DMS 273 treated with DMSO at 0.1 percent for 48 hours (cell line): ENCODE data around the gene BET1.
"Not testable (repeated sequence)": the region's sequence is repeated elsewhere in the genome, so short reads cannot be mapped to it uniquely, and the experiment has no call there.

Experiments used
- DNase-seq: peaks from one replicate; lab custom pipeline; 2025; lab: John Stamatoyannopoulos, UW

BET1 gene

GRCh38 chr7:94004024-94004951, at the start of gene BET1:
Gene BET1 (minus strand): TSS chr7:94004355. CDS start chr7:94004216, 139 bp downstream.
- DNase-seq: peak; percentile 93

- DNase-seq: no peak
These were observed 49.4 kb upstream of the BET1 start for GRCh38 chr7:94053532-94053931.

GRCh38 chr7:94052398-94053180, 48.4 kb upstream of the BET1 start:
- no peak for DNase-seq

GRCh38 chr7:94050046-94050445, 45.9 kb upstream of the BET1 start:
- DNase-seq: no peak

GRCh38 chr7:94049615-94050014, 45.5 kb upstream of the BET1 start:
- no peak for DNase-seq

GRCh38 chr7:94048755-94049154, 44.6 kb upstream of the BET1 start:
- DNase-seq: no peak

GRCh38 chr7:94047956-94048355, 43.8 kb upstream of the BET1 start:
- DNase-seq: no peak

GRCh38 chr7:94045581-94045980, 41.4 kb upstream of the BET1 start:
- DNase-seq: no peak

- no peak for DNase-seq
These were observed 40.7 kb upstream of the BET1 start for GRCh38 chr7:94044806-94045205.

- no peak for DNase-seq
These were observed 39.1 kb upstream of the BET1 start for GRCh38 chr7:94043299-94043698.

- DNase-seq: no peak
These were observed 38.2 kb upstream of the BET1 start for GRCh38 chr7:94042381-94042780.

GRCh38 chr7:94041529-94041928, 37.4 kb upstream of the BET1 start:
- DNase-seq: no peak

GRCh38 chr7:94040254-94040653, 36.1 kb upstream of the BET1 start:
- DNase-seq: no peak

GRCh38 chr7:94039368-94040035, 35.3 kb upstream of the BET1 start:
- DNase-seq: no peak

GRCh38 chr7:94031865-94032264, 27.7 kb upstream of the BET1 start:
- DNase-seq: no peak

GRCh38 chr7:94030634-94031033, 26.5 kb upstream of the BET1 start:
- DNase-seq: no peak

- no peak for DNase-seq
These were observed 25.8 kb upstream of the BET1 start for GRCh38 chr7:94029976-94030375.

- DNase-seq: no peak
These were observed 24.6 kb upstream of the BET1 start for GRCh38 chr7:94028768-94029167.

- DNase-seq: not testable (repeated sequence)
These were observed 22.5 kb upstream of the BET1 start for GRCh38 chr7:94026619-94027018.

GRCh38 chr7:94022550-94022949, 18.4 kb upstream of the BET1 start:
- DNase-seq: no peak

- no peak for DNase-seq
These were observed 12.6 kb upstream of the BET1 start for GRCh38 chr7:94016786-94017185.

- no peak for DNase-seq
These were observed 11.4 kb upstream of the BET1 start for GRCh38 chr7:94015538-94015937.

- DNase-seq: no peak
These were observed 8.6 kb upstream of the BET1 start for GRCh38 chr7:94012746-94013145.
